DMS79 (cell line): ENCODE data around the gene ANXA7.

Source experiments
- DNase-seq: peaks from one replicate; lab custom pipeline; 2025; lab: John Stamatoyannopoulos, UW

ANXA7 gene

GRCh38 chr10:73413528-73414229 lies at the start of gene ANXA7:
TSS of gene ANXA7 (minus strand) at chr10:73414058. CDS start at chr10:73400856, 13,202 bp downstream.
- peak; percentile 60 for DNase-seq

- no peak for DNase-seq
Measured at GRCh38 chr10:73460897-73461296, 47.0 kb upstream of the ANXA7 start.

- DNase-seq, result no peak
Measured at GRCh38 chr10:73459683-73460314, 45.9 kb upstream of the ANXA7 start.

DNA sequence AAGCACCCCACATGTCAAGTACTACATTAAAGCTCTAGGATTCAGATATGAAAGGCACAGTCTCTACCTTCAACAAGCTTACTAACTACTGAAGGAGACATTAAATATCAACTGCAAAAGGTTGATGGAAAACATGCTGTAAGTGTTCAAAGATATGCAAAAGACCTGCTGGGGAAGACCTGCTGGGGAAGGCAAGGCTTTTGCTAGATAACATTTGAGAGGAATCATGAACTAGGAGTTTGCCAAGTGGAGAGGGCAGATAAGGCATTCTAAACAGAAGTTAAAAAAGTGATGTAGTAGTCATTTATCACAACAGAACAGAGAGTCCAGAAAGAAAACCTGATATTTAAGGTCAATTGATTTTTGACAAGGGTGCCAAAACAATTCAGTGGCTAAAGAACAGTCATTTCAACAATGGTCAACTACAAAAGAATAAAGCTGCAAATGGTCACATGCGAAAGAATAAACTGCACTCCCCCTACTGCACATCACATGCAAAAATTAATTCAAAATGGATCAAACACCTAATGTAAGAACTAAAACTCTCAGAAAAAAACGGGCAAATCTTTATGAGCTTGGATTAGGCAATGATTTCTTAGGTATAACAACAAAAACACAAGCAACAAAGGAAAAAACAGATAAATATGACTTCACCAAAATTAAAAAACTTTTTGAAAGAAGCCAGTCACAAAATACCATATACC lies 42.5 kb upstream of the ANXA7 start:
- DNase-seq, result no peak

DNA sequence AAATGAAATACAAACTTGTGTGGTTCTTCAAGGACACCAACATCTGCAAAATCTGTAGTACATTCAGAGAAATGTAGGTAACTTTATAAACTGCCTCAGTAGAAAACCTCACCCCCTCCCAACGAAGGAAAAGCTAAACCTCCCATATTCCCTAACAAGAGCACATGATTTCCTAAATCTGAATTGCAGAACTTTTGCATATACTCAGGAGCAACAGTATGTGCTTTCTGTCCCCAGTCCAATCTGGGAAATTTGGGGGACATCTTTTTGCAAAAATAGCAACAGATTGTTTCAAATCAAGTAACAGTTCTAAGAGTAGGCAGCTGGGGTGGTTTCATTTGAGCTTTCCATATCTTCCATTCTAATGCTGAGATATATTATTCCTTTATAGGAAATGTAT lies 35.3 kb upstream of the ANXA7 start:
- DNase-seq, result no peak

DNA sequence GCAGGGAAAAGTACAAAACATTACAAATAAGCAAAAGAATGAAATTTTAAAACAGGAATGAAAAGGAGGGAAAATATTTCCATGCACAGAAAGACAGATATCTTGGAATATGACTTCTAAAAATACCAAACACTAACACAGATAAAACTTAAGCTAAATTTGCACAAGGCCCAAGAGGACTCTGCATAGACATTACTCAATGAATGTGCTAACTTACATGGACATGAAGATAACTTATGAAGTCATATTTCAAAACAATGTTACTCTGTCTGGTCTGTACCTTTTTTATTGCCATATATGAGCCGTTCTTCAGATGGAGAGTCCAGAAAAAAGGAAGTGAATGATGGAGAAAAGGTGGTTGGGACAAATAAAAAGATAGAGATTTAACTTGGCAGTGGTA lies 34.5 kb upstream of the ANXA7 start:
- DNase-seq, result no peak

GRCh38 chr10:73446926-73447325 lies 33.1 kb upstream of the ANXA7 start:
- no peak for DNase-seq

- DNase-seq, result no peak
Measured at GRCh38 chr10:73444457-73444856, 30.6 kb upstream of the ANXA7 start.

GRCh38 chr10:73439605-73440312 lies 25.9 kb upstream of the ANXA7 start:
- DNase-seq, result no peak

GRCh38 chr10:73439055-73439454 lies 25.2 kb upstream of the ANXA7 start:
- DNase-seq, result no peak

GRCh38 chr10:73433538-73433867 lies 19.6 kb upstream of the ANXA7 start, which contains the start of gene MSS51:
TSS of gene MSS51 (minus strand) at chr10:73433561. CDS start at chr10:73428284, 5,277 bp downstream.
- DNase-seq, result no peak

DNA sequence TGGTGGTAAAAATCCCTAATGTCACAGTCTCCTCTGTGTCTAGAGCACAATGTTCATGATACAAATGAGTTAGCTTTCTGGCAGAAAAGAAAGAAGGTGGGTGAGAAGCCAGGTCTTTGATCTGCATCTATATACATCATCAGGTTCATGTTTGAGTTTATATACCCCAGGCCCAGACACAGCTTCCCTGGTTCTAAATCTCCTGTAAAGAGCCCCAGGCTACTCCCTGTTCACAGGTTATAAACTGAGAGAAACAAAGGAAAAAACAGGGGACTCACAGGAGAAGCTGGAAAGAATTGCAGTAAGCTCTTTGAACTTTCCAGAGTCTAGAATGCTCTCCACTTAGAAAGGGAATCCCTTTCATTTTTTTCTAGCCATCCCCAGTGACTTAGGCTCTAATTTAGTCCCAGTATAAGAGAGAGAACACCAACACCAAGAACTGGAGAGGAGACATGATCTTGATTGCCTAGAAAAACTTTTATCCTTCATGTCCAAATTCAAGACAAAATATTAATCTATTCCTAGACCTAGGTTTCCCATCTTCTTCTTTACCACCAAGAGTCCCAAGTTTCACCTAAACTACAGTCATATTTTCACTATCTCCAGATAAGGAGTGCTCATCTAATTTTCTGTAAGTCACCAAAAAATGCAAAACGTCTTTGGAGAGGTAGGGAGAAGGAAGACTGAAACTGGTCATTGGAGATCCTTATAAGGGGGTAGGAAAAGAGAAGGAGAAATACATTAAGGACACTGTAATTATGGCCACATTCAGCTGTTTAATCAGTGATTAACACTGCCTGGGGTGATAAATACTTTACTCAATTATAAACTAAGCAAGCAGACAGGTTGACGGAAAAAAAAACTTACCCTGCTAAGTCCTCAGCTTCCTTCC lies 19.0 kb upstream of the ANXA7 start:
- DNase-seq, result no peak

DNA sequence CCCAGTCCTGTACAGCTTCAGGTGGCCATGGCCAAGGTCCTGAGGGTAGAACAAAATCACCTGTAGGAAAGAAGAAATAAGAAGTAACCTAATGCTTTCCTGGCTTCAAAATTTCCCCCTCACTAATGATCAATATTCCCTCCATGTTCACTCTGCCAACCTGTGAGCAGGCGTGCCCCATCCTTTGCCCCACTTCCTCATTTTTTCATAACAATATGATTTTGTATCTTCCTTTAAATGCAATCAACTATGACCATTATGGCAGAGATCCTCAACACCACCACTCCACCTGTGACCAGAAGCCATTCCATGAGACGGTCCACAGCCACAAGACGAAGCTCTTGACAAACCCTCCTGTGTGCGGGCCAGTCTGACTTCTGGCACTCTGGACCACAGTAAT lies 12.5 kb upstream of the ANXA7 start:
- DNase-seq, result no peak

GRCh38 chr10:73424478-73424877 lies 10.6 kb upstream of the ANXA7 start:
- no peak for DNase-seq

- no peak for DNase-seq
Measured at GRCh38 chr10:73423309-73423708, 9.5 kb upstream of the ANXA7 start.

- DNase-seq, result no peak
Measured at GRCh38 chr10:73416571-73416970, 2.7 kb upstream of the ANXA7 start.

DNA sequence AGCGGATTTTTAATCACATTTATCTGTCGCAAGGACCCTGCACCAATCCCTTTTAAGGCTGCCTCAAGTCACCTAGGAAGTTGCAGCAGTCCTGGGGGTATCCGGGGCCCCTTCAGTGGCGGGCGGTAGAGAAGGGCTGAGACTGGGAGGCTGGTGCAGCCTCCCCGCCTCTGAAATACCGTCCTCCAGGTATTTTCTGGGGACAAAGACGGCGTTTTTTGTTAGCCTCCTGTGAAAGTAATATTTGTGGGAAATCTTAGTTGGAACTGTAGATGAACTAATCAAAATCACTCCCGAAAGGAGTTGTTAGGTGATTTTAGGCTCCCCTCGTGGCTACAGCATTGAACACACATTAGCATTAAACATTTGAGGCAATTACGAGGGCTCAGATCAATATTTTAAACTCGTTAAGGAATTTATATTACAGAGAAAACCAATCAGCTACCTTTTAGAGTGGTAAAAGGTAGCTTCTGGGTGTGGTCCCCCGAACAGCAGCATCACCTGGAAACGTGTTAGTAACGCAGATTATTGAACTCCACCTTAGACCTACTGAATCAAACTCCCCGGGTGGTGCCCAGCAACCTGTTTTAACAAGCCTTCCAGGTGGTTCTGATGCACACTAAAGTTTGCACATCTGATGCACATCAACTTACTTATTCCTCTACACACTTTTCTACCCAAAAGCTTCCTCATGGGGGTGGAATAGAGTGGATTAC lies 530 bp upstream of the ANXA7 start:
- no peak for DNase-seq

DNA sequence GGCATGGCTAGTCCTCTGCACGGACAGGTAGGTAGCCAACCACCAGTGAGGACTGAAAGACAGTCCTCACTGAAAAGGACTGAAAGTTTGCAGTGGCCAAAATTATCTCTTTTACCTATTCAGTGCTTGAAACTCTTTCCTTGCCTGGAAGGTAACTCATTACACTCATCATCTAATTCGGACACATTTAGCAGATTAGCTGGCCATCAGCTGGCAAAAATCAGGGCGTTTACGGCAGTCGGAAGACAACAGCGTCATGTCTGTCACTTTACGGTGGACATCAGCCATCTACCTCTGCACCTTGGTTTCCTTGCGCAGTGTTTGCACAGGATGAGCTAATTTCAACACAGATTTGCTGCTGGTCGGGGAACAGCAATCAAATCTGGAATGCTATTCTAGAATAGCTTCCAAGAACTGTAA lies 740 bp downstream of the ANXA7 start:
- peak; percentile 46 for DNase-seq

DNA sequence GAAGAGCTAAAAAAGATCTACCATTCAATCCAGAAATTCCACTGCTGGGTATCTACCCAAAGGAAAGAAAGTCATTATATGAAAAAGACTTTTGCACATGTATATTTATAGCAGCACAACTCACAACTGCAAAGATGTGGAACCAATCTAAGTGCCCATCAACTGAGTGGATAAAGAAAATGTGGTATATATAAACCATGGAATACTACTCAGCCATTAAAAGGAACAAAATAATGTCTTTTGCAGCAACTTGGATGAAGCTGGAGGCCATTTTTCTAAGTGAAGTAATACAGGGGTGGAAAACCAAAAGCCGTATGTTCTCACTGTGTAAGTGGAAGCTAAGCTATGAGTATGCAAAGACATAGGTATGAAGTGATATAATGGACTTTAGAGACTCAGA lies 3.0 kb downstream of the ANXA7 start:
- DNase-seq, result no peak

DNA sequence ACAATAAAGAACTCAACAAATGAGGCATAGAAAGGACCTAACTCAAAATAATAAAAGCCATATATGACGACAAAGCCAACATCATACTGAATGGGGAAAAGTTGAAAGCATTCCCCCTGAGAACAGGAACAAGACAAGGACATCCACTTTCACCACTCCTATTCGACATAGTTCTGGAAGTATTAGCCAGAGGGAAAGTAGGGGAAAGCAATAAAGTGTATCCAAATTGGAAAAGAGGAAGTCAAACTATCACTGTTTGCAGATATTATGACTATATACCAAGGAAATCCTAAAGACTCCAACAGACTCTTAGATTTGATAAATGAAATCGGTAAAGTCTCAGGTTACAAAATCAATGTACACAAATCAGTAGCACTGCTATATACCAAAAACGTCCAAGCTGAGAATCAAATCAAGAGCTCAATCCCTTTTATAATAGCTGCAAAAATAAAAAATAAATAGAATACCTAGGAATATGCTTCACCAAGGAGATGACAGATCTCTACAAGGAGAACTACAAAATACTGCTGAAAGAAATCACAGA lies 4.8 kb downstream of the ANXA7 start:
- no peak for DNase-seq

- no peak for DNase-seq
Measured at GRCh38 chr10:73408061-73408460, 5.8 kb downstream of the ANXA7 start.
